ENCODE measurements around the gene NPHP3.

Gene NPHP3

GRCh38 chr3:132654721-132655120 is 67.5 kb downstream of the NPHP3 start:
- Histone ChIP-seq H4K91ac (ENCODE audit: low read depth, low read length, poor library complexity) (no peak overlapping the region), H3K4me1 (ENCODE audit: control insufficient read depth in 2 of 2, insufficient read depth in 1 of 2, low read depth in 1 of 2, low read length in 2 of 2) (peaks cover 0 to 2% of the 10 kb centered on the region in 2 donors), H3K27me3 (ENCODE audit: control insufficient read depth in 3 of 3, insufficient read depth in 3 of 3, low read depth in 1 of 3, low read length in 3 of 3) (no peaks in the 10 kb centered on the region), H3K9ac (ENCODE audit: low read depth, low read length, poor library complexity) (no peak overlapping the region), H3K4ac (ENCODE audit: low read length) (no peak overlapping the region), H3K79me1 (ENCODE audit: low read depth, low read length) (no peaks in the 10 kb centered on the region), H4K8ac (ENCODE audit: low read depth, low read length) (no peak overlapping the region), H3K27ac (replicated peaks; ENCODE audit: low read length) (no peak overlapping the region), H3K36me3 (replicated peaks in 1 of 2; ENCODE audit: control insufficient read depth in 2 of 2, insufficient read depth in 2 of 2, low read length in 2 of 2) (no peaks in the 10 kb centered on the region), H2BK120ac (ENCODE audit: low read depth, low read length) (no peak overlapping the region), H2BK5ac (ENCODE audit: low read length) (no peak overlapping the region), H3K4me2 (ENCODE audit: insufficient read depth, low read length, poor library complexity, severe bottlenecking) (no peak overlapping the region), H3K9me3 (replicated peaks in 1 of 2; ENCODE audit: control insufficient read depth in 2 of 2, insufficient read depth in 1 of 2, low read depth in 1 of 2, low read length in 2 of 2) (no peaks in the 10 kb centered on the region), H3K18ac (ENCODE audit: low read length) (no peak overlapping the region), H3K23ac (ENCODE audit: low read depth, low read length, poor library complexity) (no peak overlapping the region), H2BK15ac (ENCODE audit: low read length) (no peak overlapping the region), H3K4me3 (ENCODE audit: low read length in 2 of 2) (no peak overlapping the region), H2BK12ac (ENCODE audit: low read length) (no peak overlapping the region), H2AFZ (ENCODE audit: low read length) (no peak overlapping the region), H2AK5ac (ENCODE audit: low read depth, low read length) (no peak overlapping the region), H3K14ac (ENCODE audit: low read length) (no peak overlapping the region)
- DNase-seq (ENCODE audit: low spot score), result no peak
- no CpG with 5 or more reads among the region's 5 CpGs for WGBS, 2 donors (ENCODE audit: extremely low coverage in 2 of 2, insufficient read length in 2 of 2, insufficient replicate concordance in 1 of 2)

GRCh38 chr3:132654190-132654589 is 68.0 kb downstream of the NPHP3 start:
- Histone ChIP-seq H2BK15ac (ENCODE audit: low read length) (no peak overlapping the region), H3K27me3 (ENCODE audit: control insufficient read depth in 3 of 3, insufficient read depth in 3 of 3, low read depth in 1 of 3, low read length in 3 of 3) (no peaks in the 10 kb centered on the region), H3K14ac (ENCODE audit: low read length) (no peak overlapping the region), H2BK5ac (ENCODE audit: low read length) (no peak overlapping the region), H3K4me1 (ENCODE audit: control insufficient read depth in 2 of 2, insufficient read depth in 1 of 2, low read depth in 1 of 2, low read length in 2 of 2) (peaks cover 0 to 2% of the 10 kb centered on the region in 2 donors), H2BK120ac (ENCODE audit: low read depth, low read length) (no peak overlapping the region), H3K36me3 (replicated peaks in 1 of 2; ENCODE audit: control insufficient read depth in 2 of 2, insufficient read depth in 2 of 2, low read length in 2 of 2) (no peaks in the 10 kb centered on the region), H2BK12ac (ENCODE audit: low read length) (no peak overlapping the region), H2AFZ (ENCODE audit: low read length) (no peak overlapping the region), H3K79me1 (ENCODE audit: low read depth, low read length) (no peaks in the 10 kb centered on the region), H3K23ac (ENCODE audit: low read depth, low read length, poor library complexity) (no peak overlapping the region), H3K4me2 (ENCODE audit: insufficient read depth, low read length, poor library complexity, severe bottlenecking) (no peak overlapping the region), H3K9ac (ENCODE audit: low read depth, low read length, poor library complexity) (no peak overlapping the region), H3K9me3 (replicated peaks in 1 of 2; ENCODE audit: control insufficient read depth in 2 of 2, insufficient read depth in 1 of 2, low read depth in 1 of 2, low read length in 2 of 2) (no peaks in the 10 kb centered on the region), H2AK5ac (ENCODE audit: low read depth, low read length) (no peak overlapping the region), H4K91ac (ENCODE audit: low read depth, low read length, poor library complexity) (no peak overlapping the region), H4K8ac (ENCODE audit: low read depth, low read length) (no peak overlapping the region), H3K4me3 (ENCODE audit: low read length in 2 of 2) (no peak overlapping the region), H3K4ac (ENCODE audit: low read length) (no peak overlapping the region), H3K27ac (replicated peaks; ENCODE audit: low read length) (no peak overlapping the region), H3K18ac (ENCODE audit: low read length) (no peak overlapping the region)
- DNase-seq (ENCODE audit: low spot score), result no peak
- no CpG with 5 or more reads among the region's 2 CpGs for WGBS, 2 donors (ENCODE audit: extremely low coverage in 2 of 2, insufficient read length in 2 of 2, insufficient replicate concordance in 1 of 2)

GRCh38 chr3:132652640-132653270 is 69.5 kb downstream of the NPHP3 start:
- Histone ChIP-seq H3K4me2 (ENCODE audit: insufficient read depth, low read length, poor library complexity, severe bottlenecking) (no peak overlapping the region), H2AFZ (ENCODE audit: low read length) (no peak overlapping the region), H2BK120ac (ENCODE audit: low read depth, low read length) (no peak overlapping the region), H3K23ac (ENCODE audit: low read depth, low read length, poor library complexity) (no peak overlapping the region), H4K91ac (ENCODE audit: low read depth, low read length, poor library complexity) (no peak overlapping the region), H3K4ac (ENCODE audit: low read length) (no peak overlapping the region), H3K9me3 (replicated peaks in 1 of 2; ENCODE audit: control insufficient read depth in 2 of 2, insufficient read depth in 1 of 2, low read depth in 1 of 2, low read length in 2 of 2) (no peaks in the 10 kb centered on the region), H3K9ac (ENCODE audit: low read depth, low read length, poor library complexity) (no peak overlapping the region), H2BK12ac (ENCODE audit: low read length) (no peak overlapping the region), H2BK5ac (ENCODE audit: low read length) (no peak overlapping the region), H3K14ac (ENCODE audit: low read length) (no peak overlapping the region), H3K4me3 (ENCODE audit: low read length in 2 of 2) (no peak overlapping the region), H2AK5ac (ENCODE audit: low read depth, low read length) (no peak overlapping the region), H3K4me1 (ENCODE audit: control insufficient read depth in 2 of 2, insufficient read depth in 1 of 2, low read depth in 1 of 2, low read length in 2 of 2) (no peaks in the 10 kb centered on the region), H3K79me1 (ENCODE audit: low read depth, low read length) (no peaks in the 10 kb centered on the region), H3K36me3 (replicated peaks in 1 of 2; ENCODE audit: control insufficient read depth in 2 of 2, insufficient read depth in 2 of 2, low read length in 2 of 2) (no peaks in the 10 kb centered on the region), H3K27me3 (ENCODE audit: control insufficient read depth in 3 of 3, insufficient read depth in 3 of 3, low read depth in 1 of 3, low read length in 3 of 3) (no peaks in the 10 kb centered on the region), H2BK15ac (ENCODE audit: low read length) (no peak overlapping the region), H3K27ac (replicated peaks; ENCODE audit: low read length) (no peak overlapping the region), H3K18ac (ENCODE audit: low read length) (no peak overlapping the region), H4K8ac (ENCODE audit: low read depth, low read length) (no peak overlapping the region)
- WGBS, 2 donors (ENCODE audit: extremely low coverage in 2 of 2, insufficient read length in 2 of 2, insufficient replicate concordance in 1 of 2), result no CpG with 5 or more reads among the region's 1 CpG
- DNase-seq (ENCODE audit: low spot score), result no peak

GRCh38 chr3:132650153-132650552 is 72.1 kb downstream of the NPHP3 start:
- Histone ChIP-seq H3K18ac (ENCODE audit: low read length) (no peak overlapping the region), H3K4ac (ENCODE audit: low read length) (no peak overlapping the region), H2BK5ac (ENCODE audit: low read length) (no peak overlapping the region), H2AK5ac (ENCODE audit: low read depth, low read length) (no peak overlapping the region), H3K9me3 (replicated peaks in 1 of 2; ENCODE audit: control insufficient read depth in 2 of 2, insufficient read depth in 1 of 2, low read depth in 1 of 2, low read length in 2 of 2) (no peaks in the 10 kb centered on the region), H4K8ac (ENCODE audit: low read depth, low read length) (no peak overlapping the region), H3K4me1 (ENCODE audit: control insufficient read depth in 2 of 2, insufficient read depth in 1 of 2, low read depth in 1 of 2, low read length in 2 of 2) (no peaks in the 10 kb centered on the region), H3K27me3 (ENCODE audit: control insufficient read depth in 3 of 3, insufficient read depth in 3 of 3, low read depth in 1 of 3, low read length in 3 of 3) (no peaks in the 10 kb centered on the region), H2BK12ac (ENCODE audit: low read length) (no peak overlapping the region), H2BK120ac (ENCODE audit: low read depth, low read length) (no peak overlapping the region), H3K79me1 (ENCODE audit: low read depth, low read length) (no peaks in the 10 kb centered on the region), H3K4me2 (ENCODE audit: insufficient read depth, low read length, poor library complexity, severe bottlenecking) (no peak overlapping the region), H3K27ac (replicated peaks; ENCODE audit: low read length) (no peak overlapping the region), H2BK15ac (ENCODE audit: low read length) (no peak overlapping the region), H3K14ac (ENCODE audit: low read length) (no peak overlapping the region), H3K9ac (ENCODE audit: low read depth, low read length, poor library complexity) (no peak overlapping the region), H3K4me3 (ENCODE audit: low read length in 2 of 2) (no peak overlapping the region), H4K91ac (ENCODE audit: low read depth, low read length, poor library complexity) (no peak overlapping the region), H2AFZ (ENCODE audit: low read length) (no peak overlapping the region), H3K36me3 (replicated peaks in 1 of 2; ENCODE audit: control insufficient read depth in 2 of 2, insufficient read depth in 2 of 2, low read length in 2 of 2) (peaks cover 0 to 4% of the 10 kb centered on the region in 2 donors), H3K23ac (ENCODE audit: low read depth, low read length, poor library complexity) (no peak overlapping the region)
- DNase-seq (ENCODE audit: low spot score), result no peak
- whole genome bisulfite sequencing, 2 donors (ENCODE audit: extremely low coverage in 2 of 2, insufficient read length in 2 of 2, insufficient replicate concordance in 1 of 2), result no CpG with 5 or more reads among the region's 1 CpG

Data from neuronal stem cell (in vitro differentiated cells).